HepG2 (cell line): ENCODE results near the gene HSPA1L. TPM values are rescaled to one million over a fixed set of nuclear protein-coding genes. Genes with fewer than 3 reads are reported as not detected.
"Not testable (repeated sequence)": the region's sequence is repeated elsewhere in the genome, so short reads cannot be mapped to it uniquely, and the experiment has no call there.

Experiments used
- ATAC-seq: fragments of 200-7000 bp; cut with Tn5 transposase; 3 replicates; pipeline ENCODE4 v1.9.1; 2020; ENCODE audit warnings: mild to moderate bottlenecking, moderate library complexity
- BruUV-seq: library from RNA; stranded (reverse); fragments of 400-500 nt; replicated peaks from 2 replicates; lab custom pipeline; 2021; lab: Mats Ljungman, UMichigan
- CTCF ChIA-PET: fragments of 300-600 bp; formaldehyde crosslinking; extraction: SDS; loops from one replicate; lab custom pipeline; 2021; ENCODE audit warnings: low total read pairs, inconsistent platforms, low intra/inter-chr PET ratio; lab: Yijun Ruan, JAX
- POLR2A ChIA-PET: fragments of 350-600 bp; sonication (Branson Sonifier 250); formaldehyde crosslinking; loops from one replicate; lab custom pipeline; 2020; ENCODE audit warnings: antibody characterized with exemption, inconsistent platforms; lab: Yijun Ruan, JAX
- DNase-seq: peaks from one replicate; pipeline ENCODE4 v3.0.0-alpha.2; 2015; ENCODE audit warnings: low spot score
- FAIRE-seq: peaks from 3 replicates; lab custom pipeline; 2011; peaks lifted over from hg19 to GRCh38; lab: Jason Lieb, UNC
- H2AFZ ChIP-seq: one replicate; pipeline ENCODE4 v1.6.1; 2011; ENCODE audit warnings: low read length, inconsistent platforms
- H3K27ac ChIP-seq: fragments of 300-600 bp; 3 replicates; pipeline ENCODE4 v1.8.0; 2011; ENCODE audit warnings: mixed run types, mild to moderate bottlenecking, mixed read lengths, low read length, inconsistent platforms; ENCODE audit not compliant: insufficient read depth; ENCODE audit errors: extremely low read length
- H3K27me3 ChIP-seq, 2 experiments: fragments of 200-600 bp in 1 of 2; 2 replicates in 1 of 2; 3 replicates in 1 of 2; pipeline versions ENCODE4 v1.6.0 to v1.8.0; 2011; ENCODE audit warnings: low read length in 2 of 2, mild to moderate bottlenecking in 2 of 2, moderate library complexity in 2 of 2, inconsistent platforms in 1 of 2; ENCODE audit not compliant: insufficient read depth in 2 of 2, control insufficient read depth in 1 of 2
- H3K36me3 ChIP-seq, 2 experiments: fragments of 200-600 bp in 1 of 2; replicated peaks in 1 of 2; 2 replicates in 1 of 2; 3 replicates in 1 of 2; pipeline versions ENCODE4 v1.5.1 to v1.8.0; 2011; ENCODE audit warnings: low read length in 2 of 2, inconsistent platforms in 1 of 2; ENCODE audit not compliant: insufficient read depth in 2 of 2, control insufficient read depth in 1 of 2
- H3K4me1 ChIP-seq: 2 replicates; pipeline ENCODE4 v1.5.1; 2012; ENCODE audit warnings: low read length, inconsistent platforms; ENCODE audit not compliant: insufficient read depth
- H3K4me2 ChIP-seq: 2 replicates; pipeline ENCODE4 v1.6.0; 2011; ENCODE audit warnings: low read depth, low read length, inconsistent platforms
- H3K4me3 ChIP-seq, 3 experiments: fragments of 200-600 bp in 1 of 3; sonication (generic), shearing (Covaris generic) in 1 of 3; replicated peaks in 1 of 3; 2 replicates each; pipeline ENCODE4 v1.5.1; 2011 to 2016; ENCODE audit warnings: low read length in 3 of 3, inconsistent platforms in 2 of 3, low read depth in 2 of 3, mild to moderate bottlenecking in 2 of 3, control low read depth in 1 of 3, mixed read lengths in 1 of 3; ENCODE audit not compliant: insufficient read depth in 1 of 3
- H3K79me2 ChIP-seq: one replicate; pipeline ENCODE4 v1.6.1; 2011; ENCODE audit warnings: low read length, inconsistent platforms; ENCODE audit not compliant: insufficient read depth
- H3K9ac ChIP-seq: 2 replicates; pipeline ENCODE4 v1.6.0; 2011; ENCODE audit warnings: mild to moderate bottlenecking, low read depth, low read length, inconsistent platforms; ENCODE audit not compliant: insufficient read depth
- H3K9me3 ChIP-seq: 2 replicates; pipeline ENCODE4 v1.5.1; 2012; ENCODE audit warnings: mild to moderate bottlenecking, low read length
- H4K20me1 ChIP-seq: 2 replicates; pipeline ENCODE4 v1.6.0; 2011; ENCODE audit warnings: inconsistent platforms, mild to moderate bottlenecking, low read length, moderate library complexity; ENCODE audit not compliant: insufficient read depth
- CEBPG ChIP-seq: IDR thresholded peaks from 2 replicates; pipeline ENCODE4 v1.6.1; 2016
- DPF2 ChIP-seq: sonication (generic); formaldehyde crosslinking; IDR thresholded peaks from 2 replicates; pipeline ENCODE4 v1.4.0; 2020; ENCODE audit warnings: mild to moderate bottlenecking, low read depth, missing genetic modification reagents, borderline replicate concordance
- ERF ChIP-seq: IDR thresholded peaks from 2 replicates; pipeline ENCODE4 v1.6.1; 2018; ENCODE audit warnings: missing biosample characterization, missing genetic modification reagents
- FOXO1 ChIP-seq: sonication (generic); formaldehyde crosslinking; IDR thresholded peaks from 2 replicates; pipeline ENCODE4 v1.4.0; 2020; ENCODE audit warnings: missing genetic modification reagents
- HOXA3 ChIP-seq: sonication (generic); formaldehyde crosslinking; IDR thresholded peaks from 2 replicates; pipeline ENCODE4 v1.5.0; 2020; ENCODE audit warnings: missing genetic modification reagents
- TARDBP ChIP-seq: sonication (generic); formaldehyde crosslinking; IDR thresholded peaks from 2 replicates; pipeline ENCODE4 v1.8.0; 2022; ENCODE audit warnings: mild to moderate bottlenecking, missing genetic modification reagents
- ZNF138 ChIP-seq: sonication (generic); formaldehyde crosslinking; IDR thresholded peaks from 2 replicates; pipeline ENCODE4 v1.5.0; 2020; ENCODE audit warnings: mild to moderate bottlenecking, low read depth, missing genetic modification reagents
- ZNF644 ChIP-seq: IDR thresholded peaks from 2 replicates; pipeline ENCODE4 v1.6.1; 2016; ENCODE audit warnings: low read depth
- WGBS: methylation state at CpG from one replicate; pipeline ENCODE4 v1.1.6; 2017; ENCODE audit warnings: low lambda C conversion rate; 5-methylcytosine and 5-hydroxymethylcytosine counted together
- in situ Hi-C: cut with HindIII; loops from 2 replicates; pipeline ENCODE4 v1.10.0; 2017; ENCODE audit warnings: low pct_unique_long_range_greater_than_20kb; ENCODE audit not compliant: extremely low pct_ligation_motif_present
- intact Hi-C: fragments of 100-400 bp; cut with micrococcal nuclease; formaldehyde crosslinking; loops from one replicate; pipeline ENCODE4 v1.10.0; 2022; ENCODE audit not compliant: unreplicated experiment
- polyA plus RNA-seq, 8 experiments: library from polyadenylated mRNA; depleted of rRNA in 3 of 8; stranded (reverse) in 7 of 8; unstranded in 1 of 8; fragments of >200 nt; fragmentation: Illumina TruSeq in 4 of 8; extraction: Trizol in 4 of 8; gene quantifications; 2 replicates each; pipeline versions ENCODE4 v1.2.1 to v1.2.3, GENCODE V29; 2011 to 2016; ENCODE audit warnings: low read depth in 4 of 8, missing spikeins in 1 of 8, mixed read lengths in 1 of 8; ENCODE audit not compliant: insufficient read depth in 1 of 8
- total RNA-seq, 5 experiments: library from RNA; depleted of rRNA; stranded (reverse); fragments of >200 nt; fragmentation: Illumina TruSeq; extraction: Trizol; gene quantifications; 2 replicates each; pipeline ENCODE4 v1.2.3, GENCODE V29; 2016; ENCODE audit warnings: low read depth in 1 of 5
- TF ChIP-seq, protein P1 (sequence below): sonication (generic); IDR thresholded peaks from 2 replicates; pipeline ENCODE4 v1.6.1; 2016; ENCODE audit warnings: low read depth, borderline replicate concordance
- TF ChIP-seq, protein P2 (sequence below): sonication (generic); formaldehyde crosslinking; IDR thresholded peaks from 2 replicates; pipeline ENCODE4 v1.4.0; 2020; ENCODE audit warnings: mild to moderate bottlenecking, missing genetic modification reagents
- TF ChIP-seq, protein P3 (sequence below): sonication (generic); formaldehyde crosslinking; IDR thresholded peaks from 2 replicates; pipeline ENCODE4 v1.5.0; 2020; ENCODE audit warnings: mild to moderate bottlenecking, missing genetic modification reagents, borderline replicate concordance

Gene HSPA1L
- total and polyA plus RNA-seq, 2 of the 13 experiments (the other 11 are each of a cell fraction or from before 2014, with no cell fraction given) = 0.55 to 1.0 TPM

DNA sequence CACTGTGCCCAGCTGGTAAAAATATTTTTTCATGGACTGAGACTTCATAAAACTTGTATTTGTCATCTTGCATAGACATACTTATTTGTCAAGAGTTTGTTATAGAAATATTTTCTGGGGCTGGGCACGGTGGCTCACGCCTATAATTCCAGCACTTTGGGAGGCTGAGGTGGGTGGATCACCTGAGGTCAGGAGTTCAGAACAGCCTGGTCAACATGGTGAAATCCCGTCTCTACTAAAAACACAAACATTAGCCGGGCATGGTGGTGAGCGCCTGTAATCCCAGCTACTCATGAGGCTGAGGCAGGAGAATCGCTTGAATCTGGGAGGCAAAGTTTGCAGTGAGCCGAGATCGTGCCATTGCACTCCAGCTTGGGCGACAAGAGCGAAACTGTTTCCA is 6.5 kb downstream of the HSPA1L start:
- in situ Hi-C loops, H3K9ac ChIP-seq, H2AFZ ChIP-seq, H3K9me3 ChIP-seq, BruUV-seq, H3K36me3 ChIP-seq, H3K27me3 ChIP-seq, CTCF ChIA-PET, H4K20me1 ChIP-seq: not testable (repeated sequence)
- peak; percentile 13; the same call in 2 of the 3 replicates for ATAC-seq
- intact Hi-C loops = loop anchor here (5.0 kb wide), 1 partner anchor 71 kb away; the partner anchor contains the start of gene CLIC1
- peak; percentile 65 for DNase-seq
- 0 out of 6 replicates have a peak overlapping the region, but pooled peaks of 1 of the 3 experiments have one; percentile 17 for H3K4me3 ChIP-seq
- POLR2A ChIA-PET = interaction anchor here (1.0 to 5.9 kb wide), 13 partner anchors 12 to 153 kb away, joined by 3 to 107 read pairs (median 9); partner anchors contain the start of genes APOM, CLIC1, HSPA1B and MSH5
- peaks cover 43% of the 10 kb centered on the region for H3K4me1 ChIP-seq
- peak overlapping the region; percentile 62 for H3K4me2 ChIP-seq
- FAIRE-seq = peak; percentile 62
- peaks cover 11% of the 10 kb centered on the region for H3K79me2 ChIP-seq
- peak overlapping the region; percentile 35 for H3K27ac ChIP-seq
- WGBS = 5% methylated on average over 10 of the region's 10 CpGs
- peak; percentile 61 for TF ChIP-seq CEBPG (CRISPR knock-in tag)
- TF ChIP-seq, protein P1, sequence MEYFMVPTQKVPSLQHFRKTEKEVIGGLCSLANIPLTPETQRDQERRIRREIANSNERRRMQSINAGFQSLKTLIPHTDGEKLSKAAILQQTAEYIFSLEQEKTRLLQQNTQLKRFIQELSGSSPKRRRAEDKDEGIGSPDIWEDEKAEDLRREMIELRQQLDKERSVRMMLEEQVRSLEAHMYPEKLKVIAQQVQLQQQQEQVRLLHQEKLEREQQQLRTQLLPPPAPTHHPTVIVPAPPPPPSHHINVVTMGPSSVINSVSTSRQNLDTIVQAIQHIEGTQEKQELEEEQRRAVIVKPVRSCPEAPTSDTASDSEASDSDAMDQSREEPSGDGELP = peak; percentile 39; the same call in 1 of the 2 replicates
- TF ChIP-seq FOXO1 = peak; percentile 51; the same call in 1 of the 2 replicates
- peak; percentile 24; the same call in 1 of the 2 replicates for TF ChIP-seq ZNF644 (CRISPR knock-in tag)
- TF ChIP-seq, protein P2, sequence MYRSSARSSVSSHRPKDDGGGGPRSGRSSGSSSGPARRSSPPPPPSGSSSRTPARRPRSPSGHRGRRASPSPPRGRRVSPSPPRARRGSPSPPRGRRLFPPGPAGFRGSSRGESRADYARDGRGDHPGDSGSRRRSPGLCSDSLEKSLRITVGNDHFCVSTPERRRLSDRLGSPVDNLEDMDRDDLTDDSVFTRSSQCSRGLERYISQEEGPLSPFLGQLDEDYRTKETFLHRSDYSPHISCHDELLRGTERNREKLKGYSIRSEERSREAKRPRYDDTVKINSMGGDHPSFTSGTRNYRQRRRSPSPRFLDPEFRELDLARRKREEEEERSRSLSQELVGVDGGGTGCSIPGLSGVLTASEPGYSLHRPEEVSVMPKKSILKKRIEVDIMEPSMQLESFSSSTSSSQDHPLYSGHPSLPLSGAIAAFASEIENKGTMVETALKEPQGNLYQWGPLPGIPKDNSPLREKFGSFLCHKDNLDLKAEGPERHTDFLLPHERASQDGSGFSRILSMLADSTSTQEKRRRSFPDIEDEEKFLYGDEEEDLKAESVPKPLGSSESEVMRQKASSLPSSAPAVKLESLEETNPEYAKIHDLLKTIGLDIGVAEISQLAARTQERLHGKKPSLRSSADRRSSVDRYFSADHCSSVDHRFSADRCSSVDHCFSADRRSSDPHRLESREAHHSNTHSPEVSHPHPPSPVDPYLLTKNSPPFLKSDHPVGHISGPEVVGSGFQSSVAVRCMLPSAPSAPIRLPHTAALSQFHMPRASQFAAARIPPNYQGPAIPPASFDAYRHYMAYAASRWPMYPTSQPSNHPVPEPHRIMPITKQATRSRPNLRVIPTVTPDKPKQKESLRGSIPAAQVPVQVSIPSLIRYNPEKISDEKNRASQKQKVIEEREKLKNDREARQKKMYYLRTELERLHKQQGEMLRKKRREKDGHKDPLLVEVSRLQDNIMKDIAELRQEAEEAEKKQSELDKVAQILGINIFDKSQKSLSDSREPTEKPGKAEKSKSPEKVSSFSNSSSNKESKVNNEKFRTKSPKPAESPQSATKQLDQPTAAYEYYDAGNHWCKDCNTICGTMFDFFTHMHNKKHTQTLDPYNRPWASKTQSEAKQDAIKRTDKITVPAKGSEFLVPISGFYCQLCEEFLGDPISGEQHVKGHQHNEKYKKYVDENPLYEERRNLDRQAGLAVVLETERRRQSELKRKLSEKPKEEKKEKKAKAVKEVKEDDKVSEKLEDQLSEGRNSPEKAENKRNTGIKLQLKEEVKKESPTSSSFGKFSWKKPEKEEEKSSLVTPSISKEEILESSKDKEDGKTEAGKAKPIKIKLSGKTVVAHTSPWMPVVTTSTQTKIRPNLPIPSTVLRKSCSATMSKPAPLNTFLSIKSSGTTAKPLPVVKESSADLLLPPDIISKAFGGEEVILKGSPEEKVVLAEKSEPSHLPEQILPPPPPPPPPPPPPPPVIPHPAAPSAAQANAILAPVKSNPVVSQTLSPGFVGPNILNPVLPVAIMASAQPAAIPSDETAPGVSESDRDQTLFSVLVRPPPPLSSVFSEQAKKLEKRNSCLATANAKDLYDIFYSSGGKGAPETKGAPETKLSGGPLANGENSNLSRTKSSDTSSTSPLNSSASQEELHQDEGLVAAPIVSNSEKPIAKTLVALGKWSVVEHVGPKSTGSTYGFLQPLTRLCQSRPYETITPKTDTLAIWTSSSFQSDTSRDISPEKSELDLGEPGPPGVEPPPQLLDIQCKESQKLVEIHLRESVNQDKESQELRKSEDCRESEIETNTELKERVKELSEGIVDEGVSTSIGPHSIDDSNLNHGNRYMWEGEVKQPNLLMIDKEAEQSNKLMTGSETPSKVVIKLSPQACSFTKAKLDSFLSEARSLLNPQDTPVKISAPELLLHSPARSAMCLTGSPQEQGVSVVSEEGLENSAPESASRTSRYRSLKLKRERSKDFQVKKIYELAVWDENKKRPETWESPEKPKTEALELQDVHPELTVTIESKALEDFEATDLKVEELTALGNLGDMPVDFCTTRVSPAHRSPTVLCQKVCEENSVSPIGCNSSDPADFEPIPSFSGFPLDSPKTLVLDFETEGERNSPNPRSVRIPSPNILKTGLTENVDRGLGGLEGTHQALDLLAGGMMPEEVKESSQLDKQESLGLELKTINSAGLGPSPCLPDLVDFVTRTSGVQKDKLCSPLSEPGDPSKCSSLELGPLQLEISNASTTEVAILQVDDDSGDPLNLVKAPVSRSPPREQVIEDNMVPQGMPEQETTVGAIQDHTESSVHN (CRISPR knock-in tag) = 0 out of 2 replicates have a peak, but pooled peaks have one; percentile 51
- 0 out of 2 replicates have a peak, but pooled peaks have one; percentile 29 for TF ChIP-seq ZNF138
- peak; percentile 55 for TF ChIP-seq HOXA3 (CRISPR knock-in tag)
- TF ChIP-seq ERF (CRISPR knock-in tag) = 0 out of 2 replicates have a peak, but pooled peaks have one; percentile 21
- peak; percentile 56; the same call in 1 of the 2 replicates for TF ChIP-seq DPF2
- peak; percentile 31; the same call in 1 of the 2 replicates for TF ChIP-seq TARDBP
- TF ChIP-seq, protein P3, sequence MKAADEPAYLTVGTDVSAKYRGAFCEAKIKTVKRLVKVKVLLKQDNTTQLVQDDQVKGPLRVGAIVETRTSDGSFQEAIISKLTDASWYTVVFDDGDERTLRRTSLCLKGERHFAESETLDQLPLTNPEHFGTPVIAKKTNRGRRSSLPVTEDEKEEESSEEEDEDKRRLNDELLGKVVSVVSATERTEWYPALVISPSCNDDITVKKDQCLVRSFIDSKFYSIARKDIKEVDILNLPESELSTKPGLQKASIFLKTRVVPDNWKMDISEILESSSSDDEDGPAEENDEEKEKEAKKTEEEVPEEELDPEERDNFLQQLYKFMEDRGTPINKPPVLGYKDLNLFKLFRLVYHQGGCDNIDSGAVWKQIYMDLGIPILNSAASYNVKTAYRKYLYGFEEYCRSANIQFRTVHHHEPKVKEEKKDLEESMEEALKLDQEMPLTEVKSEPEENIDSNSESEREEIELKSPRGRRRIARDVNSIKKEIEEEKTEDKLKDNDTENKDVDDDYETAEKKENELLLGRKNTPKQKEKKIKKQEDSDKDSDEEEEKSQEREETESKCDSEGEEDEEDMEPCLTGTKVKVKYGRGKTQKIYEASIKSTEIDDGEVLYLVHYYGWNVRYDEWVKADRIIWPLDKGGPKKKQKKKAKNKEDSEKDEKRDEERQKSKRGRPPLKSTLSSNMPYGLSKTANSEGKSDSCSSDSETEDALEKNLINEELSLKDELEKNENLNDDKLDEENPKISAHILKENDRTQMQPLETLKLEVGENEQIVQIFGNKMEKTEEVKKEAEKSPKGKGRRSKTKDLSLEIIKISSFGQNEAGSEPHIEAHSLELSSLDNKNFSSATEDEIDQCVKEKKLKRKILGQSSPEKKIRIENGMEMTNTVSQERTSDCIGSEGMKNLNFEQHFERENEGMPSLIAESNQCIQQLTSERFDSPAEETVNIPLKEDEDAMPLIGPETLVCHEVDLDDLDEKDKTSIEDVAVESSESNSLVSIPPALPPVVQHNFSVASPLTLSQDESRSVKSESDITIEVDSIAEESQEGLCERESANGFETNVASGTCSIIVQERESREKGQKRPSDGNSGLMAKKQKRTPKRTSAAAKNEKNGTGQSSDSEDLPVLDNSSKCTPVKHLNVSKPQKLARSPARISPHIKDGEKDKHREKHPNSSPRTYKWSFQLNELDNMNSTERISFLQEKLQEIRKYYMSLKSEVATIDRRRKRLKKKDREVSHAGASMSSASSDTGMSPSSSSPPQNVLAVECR = peak; percentile 17; the same call in 1 of the 2 replicates
